ENCODE measurements around the gene KRTAP4-11.
"Not testable (repeated sequence)": the region's sequence is repeated elsewhere in the genome, so short reads cannot be mapped to it uniquely, and the experiment has no call there.

KRTAP4-11 gene

DNA sequence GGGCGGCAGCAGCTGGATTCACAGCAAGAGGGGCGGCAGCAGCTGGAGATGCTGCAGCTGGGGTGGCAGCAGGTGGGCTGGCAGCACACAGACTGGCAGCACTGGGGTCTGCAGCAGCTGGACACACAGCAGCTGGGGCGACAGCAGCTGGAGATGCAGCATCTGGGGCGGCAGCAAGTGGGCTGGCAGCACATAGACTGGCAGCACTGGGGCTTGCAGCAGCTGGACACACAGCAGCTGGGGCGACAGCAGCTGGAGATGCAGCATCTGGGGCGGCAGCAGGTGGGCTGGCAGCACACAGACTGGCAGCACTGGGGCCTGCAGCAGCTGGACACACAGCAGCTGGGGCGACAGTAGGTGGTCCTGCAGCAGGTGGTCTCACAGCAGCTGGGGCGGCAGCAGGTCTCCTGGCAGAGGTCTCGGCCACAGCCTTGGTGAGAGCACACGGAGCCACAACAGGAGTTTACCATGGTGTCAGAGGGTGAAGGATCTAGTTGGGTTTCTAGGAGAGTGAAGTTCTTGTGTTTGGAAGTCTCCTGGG lies at the start of gene KRTAP4-11:
Gene KRTAP4-11 (minus strand): TSS at position 528 of the 541 bp plus-strand sequence. CDS start 58 bp downstream, at position 470.
- not testable (repeated sequence) for DNase-seq (ENCODE audit: low read depth in 1 of 2, low spot score in 1 of 2)

DNA sequence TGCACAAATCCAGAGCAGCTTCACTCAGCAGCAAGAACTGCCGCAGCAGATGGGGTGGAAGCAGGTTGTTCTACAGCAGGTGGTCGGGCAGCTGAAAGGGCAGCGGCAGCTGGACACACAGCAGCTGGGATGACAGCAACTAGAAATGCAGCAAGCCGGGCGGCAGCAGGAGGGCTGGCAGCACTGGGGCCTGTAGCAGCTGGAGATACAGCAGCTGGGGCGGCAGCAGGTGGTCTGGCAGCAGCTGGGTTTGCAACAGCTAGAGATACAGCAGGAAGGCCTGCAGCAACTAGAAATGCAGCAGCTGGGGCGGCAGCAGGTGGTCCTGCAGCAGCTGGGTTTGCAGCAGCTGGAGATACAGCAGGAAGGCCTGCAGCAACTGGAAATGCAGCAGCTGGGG lies 49.4 kb upstream of the KRTAP4-11 start:
- DNase-seq (ENCODE audit: low read depth in 1 of 2, low spot score in 1 of 2) = no peak

DNA sequence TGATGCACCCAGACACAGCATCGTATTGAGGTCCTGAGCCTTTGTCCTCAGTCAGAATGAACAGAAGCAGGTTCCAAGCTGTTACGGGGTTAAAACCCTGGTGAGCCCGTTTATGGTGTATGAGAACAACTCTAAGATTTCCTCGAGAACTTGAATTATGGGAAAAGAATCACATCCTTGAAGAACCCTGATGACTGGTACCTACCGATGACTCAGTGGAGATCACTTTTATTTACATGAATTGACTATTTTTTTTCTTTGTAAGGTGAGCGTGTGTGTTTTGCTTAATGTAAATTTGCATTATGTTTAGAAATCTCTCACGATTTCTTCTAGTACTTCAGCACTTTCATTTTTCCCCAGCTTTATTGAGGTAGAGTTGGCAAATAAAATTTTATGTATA lies 45.7 kb upstream of the KRTAP4-11 start:
- no peak for DNase-seq (ENCODE audit: low read depth in 1 of 2, low spot score in 1 of 2)

DNA sequence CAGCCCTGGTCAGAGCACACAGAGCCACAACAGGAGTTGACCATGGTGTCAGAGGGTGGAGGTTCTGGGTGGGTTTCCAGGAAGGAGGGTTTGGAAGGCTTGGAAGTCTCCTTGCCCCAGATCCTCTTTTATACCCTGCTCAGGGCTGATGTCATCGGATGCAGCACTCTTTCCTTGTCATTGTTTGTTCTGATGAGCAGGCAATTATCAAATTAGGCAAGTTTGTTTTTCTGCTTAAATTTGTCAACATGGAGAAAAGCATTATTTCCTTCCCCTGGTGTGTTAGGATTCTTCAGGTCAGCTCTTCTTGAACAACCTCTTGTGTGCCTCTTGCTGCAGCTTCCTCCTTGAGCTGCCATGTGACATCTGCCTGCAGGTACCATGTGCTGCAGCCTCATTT lies 42.5 kb upstream of the KRTAP4-11 start, which contains the start of gene KRTAP4-4:
Gene KRTAP4-4 (minus strand): TSS at position 101 of the 400 bp plus-strand sequence. CDS start 57 bp downstream, at position 44.
- no peak for DNase-seq (ENCODE audit: low read depth in 1 of 2, low spot score in 1 of 2)

DNA sequence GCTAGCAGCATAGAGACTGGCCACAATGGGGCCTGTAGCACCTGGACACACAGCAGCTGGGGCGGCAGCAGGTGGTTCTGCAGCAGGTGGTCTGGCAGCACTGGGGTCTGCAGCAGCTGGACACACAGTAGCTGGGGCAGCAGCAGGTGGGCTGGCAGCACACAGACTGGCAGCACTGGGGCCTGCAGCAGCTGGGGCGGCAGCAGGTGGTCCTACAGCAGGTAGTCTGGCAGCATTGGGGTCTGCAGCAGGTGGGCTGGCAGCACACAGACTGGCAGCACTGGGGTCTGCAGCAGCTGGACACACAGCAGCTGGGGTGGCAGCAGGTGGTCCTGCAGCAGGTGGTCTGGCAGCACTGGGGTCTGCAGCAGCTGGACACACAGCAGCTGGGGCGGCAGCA lies 42.0 kb upstream of the KRTAP4-11 start:
- not testable (repeated sequence) for DNase-seq (ENCODE audit: low read depth in 1 of 2, low spot score in 1 of 2)

DNA sequence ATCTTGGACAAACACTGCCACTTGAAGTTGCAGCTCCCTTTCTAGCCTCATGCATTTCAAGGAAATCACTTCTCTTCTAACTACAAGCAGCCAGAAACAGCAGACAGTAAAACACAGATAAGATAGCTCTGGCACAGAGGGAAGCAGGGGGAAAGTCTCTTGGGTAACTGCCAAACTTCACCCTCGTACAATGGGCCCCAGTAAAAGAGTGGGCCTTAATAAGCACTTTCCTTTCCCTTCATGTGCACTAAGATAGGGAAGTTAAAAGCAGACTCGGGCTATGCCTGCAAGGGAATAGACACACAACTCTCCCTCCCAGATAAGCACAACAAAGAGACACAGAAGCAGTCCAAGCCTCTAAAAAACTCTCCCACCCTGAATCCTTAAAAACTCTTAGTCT lies 35.7 kb upstream of the KRTAP4-11 start:
- DNase-seq (ENCODE audit: low read depth in 1 of 2, low spot score in 1 of 2) = no peak

DNA sequence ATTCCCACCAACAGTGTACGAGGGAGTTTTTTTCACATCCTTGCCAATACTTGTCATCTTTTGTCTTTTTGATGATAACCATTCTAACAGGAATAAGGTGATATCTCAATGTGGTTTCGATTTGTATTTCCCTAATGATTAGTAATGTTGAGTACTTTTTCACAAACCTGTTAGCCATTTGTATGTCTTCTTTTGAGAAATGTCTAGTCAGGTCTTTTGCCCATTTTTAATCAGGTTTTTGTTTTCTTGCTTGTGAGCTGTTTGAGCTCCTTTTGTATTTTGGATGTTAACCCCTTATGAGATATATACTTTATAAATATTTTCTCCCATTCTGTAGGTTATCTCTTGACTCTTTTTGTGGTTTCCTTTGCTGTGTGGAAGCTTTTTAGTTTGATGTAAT lies 33.4 kb upstream of the KRTAP4-11 start:
- no peak for DNase-seq (ENCODE audit: low read depth in 1 of 2, low spot score in 1 of 2)

DNA sequence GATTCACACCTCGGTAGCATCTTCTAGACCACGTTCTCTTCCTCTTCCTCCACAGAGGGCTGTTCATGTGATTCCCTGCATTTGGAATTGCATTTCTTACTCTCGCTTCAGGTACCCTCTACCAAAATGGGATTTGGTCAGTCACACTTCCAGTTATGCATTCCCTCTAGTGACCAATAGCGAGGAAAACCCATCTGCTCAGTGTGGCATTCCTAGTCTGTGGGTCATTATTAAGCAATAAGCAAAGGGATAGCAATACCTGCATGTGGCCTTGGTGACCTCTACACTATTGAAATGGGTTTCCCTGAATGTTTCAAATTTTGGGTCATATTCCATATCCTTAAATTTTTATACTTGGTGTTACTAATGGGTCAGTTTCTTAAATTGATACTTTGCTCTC lies 31.9 kb upstream of the KRTAP4-11 start:
- DNase-seq (ENCODE audit: low read depth in 1 of 2, low spot score in 1 of 2) = no peak

DNA sequence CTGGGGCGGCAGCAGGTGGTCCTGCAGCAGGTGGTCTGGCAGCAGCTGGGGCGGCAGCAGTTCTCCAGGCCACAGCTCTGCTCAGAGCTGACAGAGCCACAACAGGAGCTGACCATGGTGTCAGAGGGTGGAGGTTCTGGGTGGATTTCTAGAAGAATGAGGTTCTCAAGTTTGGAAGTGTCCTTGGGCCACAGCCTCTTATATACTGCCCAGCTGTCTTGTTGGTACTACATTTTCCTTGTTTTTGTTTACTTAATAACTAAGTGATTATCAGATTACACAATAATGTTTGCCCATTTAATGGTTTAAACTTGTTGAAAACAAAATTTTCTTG lies 31.4 kb upstream of the KRTAP4-11 start, which contains the start of gene KRTAP4-5:
Gene KRTAP4-5 (minus strand): TSS at position 174 of the 334 bp plus-strand sequence. CDS start 58 bp downstream, at position 116.
- DNase-seq (ENCODE audit: low read depth in 1 of 2, low spot score in 1 of 2) = no peak

DNA sequence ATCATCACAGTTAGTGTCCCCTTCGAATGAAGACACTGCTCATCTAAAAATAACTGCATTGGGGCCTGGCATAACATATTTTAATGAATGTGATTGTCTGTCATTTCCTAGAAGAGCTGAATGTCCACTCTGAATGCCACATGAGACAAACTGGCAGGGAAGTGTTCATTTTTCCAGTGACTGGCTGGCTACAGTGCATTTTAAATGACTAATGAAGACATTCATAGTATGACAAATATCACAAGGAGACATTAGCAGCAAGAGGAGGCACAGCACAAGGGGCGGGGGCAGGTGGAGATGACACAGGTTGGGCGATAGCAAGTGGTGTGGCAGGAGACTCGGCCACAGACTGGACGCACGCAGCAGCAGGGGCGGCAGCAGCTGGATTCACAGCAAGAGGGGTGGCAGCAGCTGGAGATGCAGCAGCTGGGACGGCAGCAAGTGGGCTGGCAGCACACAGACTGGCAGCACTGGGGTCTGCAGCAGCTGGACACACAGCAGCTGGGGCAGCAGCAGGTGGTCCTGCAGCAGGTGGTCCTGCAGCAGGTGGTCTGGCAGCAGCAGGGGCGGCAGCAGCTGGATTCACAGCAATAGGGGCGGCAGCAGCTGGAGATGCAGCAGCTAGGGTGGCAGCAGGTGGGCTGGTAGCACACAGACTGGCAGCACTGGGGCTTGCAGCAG lies 30.9 kb upstream of the KRTAP4-11 start:
- DNase-seq (ENCODE audit: low read depth in 1 of 2, low spot score in 1 of 2) = not testable (repeated sequence)

DNA sequence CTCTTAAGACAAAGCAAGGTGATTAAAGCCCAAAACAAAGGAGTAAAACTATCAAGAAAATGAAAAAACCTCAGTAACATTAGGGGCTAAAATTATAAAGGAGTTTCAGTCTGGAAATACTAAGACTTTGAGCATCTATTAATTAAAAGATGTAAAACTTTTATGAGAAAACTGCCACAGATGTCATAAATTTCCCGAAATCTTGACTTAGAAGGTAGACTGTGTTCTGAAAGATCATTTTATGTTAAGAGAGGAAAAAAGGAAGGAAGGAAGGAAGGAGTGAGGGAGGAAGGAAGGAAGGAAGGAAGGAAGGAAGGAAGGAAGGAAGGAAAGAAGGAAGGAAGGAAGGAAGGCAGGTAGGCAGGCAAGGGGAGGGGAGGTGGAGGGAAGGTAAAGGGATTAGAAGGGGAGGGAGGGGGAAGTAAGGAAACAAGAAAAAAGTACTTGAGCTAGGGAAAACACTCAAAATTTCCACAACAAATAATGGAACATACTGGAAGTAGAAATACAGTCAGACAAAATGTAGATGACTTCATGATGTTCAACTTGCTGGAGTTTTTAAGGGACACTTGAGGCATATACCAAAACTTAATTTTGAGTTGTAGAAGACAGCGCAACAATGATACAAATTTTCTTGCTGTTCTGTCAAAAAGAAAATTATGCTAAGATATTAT lies 29.5 kb upstream of the KRTAP4-11 start:
- no peak for DNase-seq (ENCODE audit: low read depth in 1 of 2, low spot score in 1 of 2)

DNA sequence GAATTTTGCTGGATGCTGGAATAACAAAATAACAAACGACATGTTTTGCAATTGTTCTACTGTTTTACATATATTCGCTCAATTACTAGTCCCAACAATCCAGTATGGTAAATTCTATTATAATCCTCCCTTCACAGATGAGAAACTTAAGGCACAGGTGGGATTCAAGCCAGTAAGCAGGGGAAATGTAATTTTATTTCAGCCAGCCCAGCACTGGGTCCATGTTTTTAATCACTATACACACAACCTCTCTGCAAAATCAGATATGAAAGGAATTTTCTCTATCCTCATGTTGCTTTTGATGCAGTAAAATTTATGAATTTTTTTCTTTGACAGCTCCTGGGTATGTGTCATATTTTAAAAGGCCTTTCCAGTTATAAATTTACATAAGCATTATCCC lies 27.1 kb upstream of the KRTAP4-11 start:
- DNase-seq (ENCODE audit: low read depth in 1 of 2, low spot score in 1 of 2) = no peak

DNA sequence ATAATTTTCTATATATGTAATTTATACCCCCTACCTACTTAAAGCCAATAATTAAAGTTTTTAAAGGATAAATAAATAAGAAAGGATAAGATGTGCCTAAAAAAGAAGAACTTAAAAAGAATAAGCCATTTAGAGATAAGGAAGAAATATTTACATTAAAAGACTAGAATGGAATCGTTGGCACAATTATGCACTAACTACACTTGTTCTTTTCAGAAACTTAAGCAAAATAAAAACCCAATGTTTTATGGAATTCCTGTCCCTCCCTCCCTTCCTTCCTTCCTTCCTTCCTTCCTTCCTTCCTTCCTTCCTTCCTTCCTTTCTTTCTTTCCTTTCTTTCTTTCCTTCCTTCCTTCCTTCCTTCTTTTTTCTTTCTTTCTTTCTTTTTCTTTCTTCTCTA lies 26.7 kb upstream of the KRTAP4-11 start:
- no peak for DNase-seq (ENCODE audit: low read depth in 1 of 2, low spot score in 1 of 2)

DNA sequence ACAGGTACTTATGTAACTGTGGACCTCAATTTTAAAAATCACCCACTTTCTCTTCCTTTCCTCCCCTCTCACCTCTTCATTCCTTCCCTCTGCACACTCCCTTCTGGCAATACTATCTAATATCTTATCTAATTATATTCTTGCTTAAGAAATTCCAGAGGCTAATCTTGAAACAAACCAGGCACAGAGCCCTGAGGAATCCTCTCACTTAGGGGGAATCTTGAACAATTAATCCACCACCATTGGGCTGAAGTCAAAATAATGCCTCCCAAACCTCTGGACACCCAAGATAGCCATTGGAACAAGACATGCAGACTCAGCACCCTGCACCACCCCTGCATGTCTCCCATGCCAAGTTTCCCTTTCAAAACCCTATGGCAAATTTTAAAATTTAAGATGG lies 23.2 kb upstream of the KRTAP4-11 start:
- DNase-seq (ENCODE audit: low read depth in 1 of 2, low spot score in 1 of 2) = no peak

DNA sequence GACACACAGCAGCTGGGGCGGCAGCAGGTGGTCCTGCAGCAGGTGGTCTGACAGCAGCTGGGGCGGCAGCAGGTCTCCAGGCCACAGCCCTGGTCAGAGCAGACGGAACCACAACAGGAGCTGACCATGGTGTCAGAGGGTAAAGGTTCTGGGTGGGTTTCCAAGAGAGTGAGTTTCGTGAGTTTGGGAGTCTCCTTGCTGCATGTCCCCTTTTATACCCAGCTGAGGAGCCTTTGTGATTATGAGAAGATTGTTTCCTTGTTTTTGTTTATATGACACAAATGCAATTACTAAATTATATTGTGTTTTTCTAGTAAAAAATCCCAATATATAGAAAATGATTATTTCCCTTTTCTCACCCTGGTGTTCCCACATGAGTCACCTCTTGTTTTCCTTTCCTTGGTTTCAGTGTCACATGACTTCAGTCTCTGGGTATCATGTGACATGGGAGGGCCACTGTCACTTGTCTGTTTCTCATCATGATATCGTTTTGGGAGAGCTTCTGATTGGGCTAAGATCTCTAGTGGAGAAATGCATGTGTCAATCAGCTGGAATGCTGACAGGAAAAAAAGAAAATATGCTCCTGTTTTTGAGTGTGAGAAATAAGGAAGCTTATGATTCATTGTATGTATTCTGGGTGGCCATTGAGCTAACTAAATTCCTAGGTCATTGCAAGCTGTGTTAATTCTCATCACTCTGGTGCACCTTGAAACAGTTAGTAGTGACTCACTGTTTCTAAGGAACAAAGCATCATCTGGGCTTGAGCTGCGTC lies 22.4 kb upstream of the KRTAP4-11 start, which contains the start of gene KRTAP4-6:
Gene KRTAP4-6 (minus strand): TSS at position 185 of the 772 bp plus-strand sequence. CDS start 57 bp downstream, at position 128.
- DNase-seq (ENCODE audit: low read depth in 1 of 2, low spot score in 1 of 2) = no peak

DNA sequence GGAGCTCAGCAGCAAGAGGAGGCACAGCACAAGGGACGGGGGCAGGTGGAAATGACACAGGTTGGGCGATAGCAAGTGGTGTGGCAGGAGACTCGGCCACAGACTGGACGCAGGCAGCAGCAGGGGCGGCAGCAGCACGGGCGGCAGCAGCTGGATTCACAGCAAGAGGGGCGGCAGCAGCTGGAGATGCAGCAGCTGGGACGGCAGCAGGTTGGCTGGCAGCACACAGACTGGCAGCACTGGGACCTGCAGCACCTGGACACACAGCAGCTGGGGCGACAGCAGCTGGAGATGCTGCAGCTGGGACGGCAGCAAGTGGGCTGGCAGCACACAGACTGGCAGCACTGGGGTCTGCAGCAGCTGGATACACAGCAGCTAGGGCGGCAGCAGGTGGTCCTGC lies 21.7 kb upstream of the KRTAP4-11 start:
- DNase-seq (ENCODE audit: low read depth in 1 of 2, low spot score in 1 of 2) = not testable (repeated sequence)

DNA sequence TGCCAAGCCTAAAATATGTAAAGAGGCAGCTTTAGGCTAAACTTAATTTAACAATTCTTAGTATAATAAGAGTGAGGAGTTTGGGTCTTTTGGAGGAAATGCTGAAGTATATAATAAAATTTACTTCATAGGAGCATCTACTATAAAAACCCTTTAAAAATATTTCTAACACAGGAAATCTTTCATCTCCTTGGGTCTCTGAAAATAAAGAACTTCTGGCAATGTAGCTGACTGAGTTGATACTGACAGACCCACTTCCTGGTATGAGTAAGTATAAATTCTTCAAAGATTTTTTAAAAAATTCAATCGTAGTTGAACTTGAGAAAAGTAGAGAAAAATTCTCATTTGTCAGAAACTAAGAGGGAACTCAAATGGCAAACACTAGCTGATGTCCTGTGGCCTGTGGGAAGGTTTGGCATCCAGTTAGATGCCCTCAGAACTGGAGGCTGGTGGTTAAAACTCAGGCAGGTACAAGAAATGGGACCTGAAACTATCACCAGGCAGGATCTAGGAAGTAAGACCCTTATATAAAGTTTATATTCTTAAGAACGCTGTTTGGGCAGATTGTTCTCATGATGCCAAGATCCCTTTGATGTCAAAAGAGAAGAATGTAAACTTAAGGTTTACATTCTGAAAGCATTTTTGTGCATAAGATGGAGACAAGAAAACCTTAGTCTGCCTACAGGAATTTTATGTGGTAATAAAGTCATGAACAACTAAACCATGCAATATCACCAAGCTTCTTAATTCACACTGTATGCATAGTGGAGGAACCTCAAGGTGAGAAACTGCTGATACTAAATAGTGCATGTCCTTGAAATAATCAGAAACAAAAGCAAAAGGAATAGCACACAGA lies 15.9 kb upstream of the KRTAP4-11 start:
- no peak for DNase-seq (ENCODE audit: low read depth in 1 of 2, low spot score in 1 of 2)

DNA sequence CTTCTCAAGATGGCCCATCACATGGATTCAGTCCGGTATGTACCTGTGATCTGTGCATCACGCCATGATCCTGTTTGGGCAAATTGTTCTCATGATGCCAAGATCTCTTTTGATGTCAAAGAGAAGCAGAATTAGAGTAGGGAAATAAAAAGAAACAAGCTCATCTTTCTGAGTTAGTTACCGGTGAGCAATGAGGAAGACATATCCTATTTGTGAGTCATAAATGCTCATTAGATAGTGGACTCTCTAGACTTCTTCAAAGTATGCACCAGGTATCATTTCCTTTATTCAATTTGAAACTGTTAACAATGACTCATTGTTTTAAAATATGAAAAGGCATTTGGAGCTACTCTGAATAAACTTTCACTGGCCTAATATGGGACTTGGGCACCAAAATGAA lies 13.8 kb upstream of the KRTAP4-11 start:
- DNase-seq (ENCODE audit: low read depth in 1 of 2, low spot score in 1 of 2) = no peak

DNA sequence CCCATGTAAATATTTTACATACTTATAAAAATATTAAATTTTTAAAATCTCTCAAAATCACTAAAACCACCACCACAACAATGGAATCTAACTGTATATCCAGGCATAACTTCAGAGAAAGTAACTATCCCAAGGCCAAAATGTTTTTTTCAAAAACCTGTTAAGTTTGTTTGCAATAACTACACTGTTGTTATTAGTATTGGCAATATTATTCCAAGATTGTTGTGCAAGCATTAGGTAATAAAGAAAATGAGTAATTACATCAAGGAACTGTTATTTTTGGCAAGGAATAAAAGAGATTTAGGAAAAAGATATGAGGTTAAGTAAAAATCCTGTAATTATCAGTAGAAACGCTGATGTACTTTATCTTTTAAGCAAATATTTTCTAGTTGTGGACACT lies 9.2 kb upstream of the KRTAP4-11 start:
- no peak for DNase-seq (ENCODE audit: low read depth in 1 of 2, low spot score in 1 of 2)

DNA sequence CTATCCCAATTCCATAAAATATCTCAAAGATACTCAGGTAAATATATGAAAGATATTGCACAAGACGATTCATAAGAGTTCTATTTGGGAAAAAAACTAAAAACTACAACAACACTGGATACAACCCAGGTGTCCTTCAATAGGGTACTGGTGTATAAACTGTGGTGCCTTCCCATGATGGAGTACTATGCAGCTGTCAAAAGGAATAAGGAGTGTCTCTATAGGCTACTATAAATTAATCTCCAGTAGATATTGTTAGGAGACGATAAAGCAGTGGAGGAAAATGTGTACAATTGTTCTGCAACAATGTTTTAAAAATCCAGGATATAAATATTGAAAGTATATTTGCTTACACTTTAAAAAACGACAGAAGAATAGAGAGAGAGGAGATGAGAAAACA lies 8.2 kb upstream of the KRTAP4-11 start:
- DNase-seq (ENCODE audit: low read depth in 1 of 2, low spot score in 1 of 2) = no peak

DNA sequence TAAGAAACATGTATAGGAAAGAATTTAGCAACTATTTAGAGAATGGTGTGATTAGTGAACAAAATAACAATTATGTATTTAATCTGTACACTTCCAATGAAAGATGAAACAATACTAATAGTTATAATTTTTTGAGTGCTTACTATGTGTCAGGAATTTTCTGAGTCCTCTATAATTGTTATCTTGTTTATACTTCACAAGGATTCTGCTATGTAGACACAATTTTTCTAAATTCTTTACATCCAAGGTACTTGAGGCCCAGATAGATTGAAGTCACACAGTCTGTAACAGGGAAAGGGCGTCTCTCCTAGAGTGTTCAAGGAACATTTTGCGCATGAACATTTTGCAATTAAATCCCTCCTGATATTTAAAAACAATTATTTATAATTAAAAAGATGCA lies 6.9 kb upstream of the KRTAP4-11 start:
- DNase-seq (ENCODE audit: low read depth in 1 of 2, low spot score in 1 of 2) = no peak
